Stimulated activated naive CD8-positive, alpha-beta T cell treated with anti-CD3 and anti-CD28 coated beads, Interleukin-15, amount 100 ng/mL, for 72 hours (primary cell): ENCODE data around the gene C10orf105.

Source experiments
- ATAC-seq: fragments of 150-1000 bp; cut with Tn5 transposase; 2 replicates; pipeline ENCODE4 v1.10.0; 2021; ENCODE audit warnings: mild to moderate bottlenecking, moderate library complexity
- DNase-seq, 2 donors: peaks; one replicate each; pipeline ENCODE4 v3.0.0; 2021 to 2022
- H3K27ac Mint-ChIP-seq, 2 donors: one replicate each; pipeline ENCODE4 v1.8.0; 2022; ENCODE audit warnings: mild to moderate bottlenecking in 2 of 2, mixed read lengths in 2 of 2, moderate library complexity in 2 of 2
- H3K27me3 Mint-ChIP-seq: one replicate; pipeline ENCODE4 v1.8.0; 2022; ENCODE audit warnings: mixed read lengths
- H3K4me1 Mint-ChIP-seq: one replicate; pipeline ENCODE4 v1.8.0; 2022; ENCODE audit warnings: mild to moderate bottlenecking, mixed read lengths
- H3K4me3 Mint-ChIP-seq, 2 donors: one replicate each; pipeline ENCODE4 v1.8.0; 2022; ENCODE audit warnings: mild to moderate bottlenecking in 2 of 2, mixed read lengths in 2 of 2, moderate library complexity in 1 of 2
- H3K9me3 Mint-ChIP-seq, 2 donors: one replicate each; pipeline ENCODE4 v1.8.0; 2022; ENCODE audit warnings: mixed read lengths in 2 of 2

Gene C10orf105

GRCh38 chr10:71744897-71745663, 25.5 kb upstream of the C10orf105 start:
- H3K27ac Mint-ChIP-seq = no peak overlapping the region
- H3K9me3 Mint-ChIP-seq = peaks cover 5 to 21% of the 10 kb centered on the region in 2 donors
- H3K4me3 Mint-ChIP-seq = no peak overlapping the region
- DNase-seq (no peak), ATAC-seq (no peak)
- H3K4me1 Mint-ChIP-seq = peaks cover 100% of the 10 kb centered on the region
- H3K27me3 Mint-ChIP-seq = no peaks in the 10 kb centered on the region

GRCh38 chr10:71743866-71744265, 24.3 kb upstream of the C10orf105 start:
- DNase-seq (no peak), ATAC-seq (no peak)
- Mint-ChIP-seq H3K4me1 (peaks cover 100% of the 10 kb centered on the region), H3K27me3 (no peaks in the 10 kb centered on the region), H3K9me3 (peaks cover 5 to 21% of the 10 kb centered on the region in 2 donors), H3K27ac (no peak overlapping the region), H3K4me3 (no peak overlapping the region)

GRCh38 chr10:71743089-71743838, 23.7 kb upstream of the C10orf105 start:
- ATAC-seq (no peak), DNase-seq (no peak)
- Mint-ChIP-seq H3K27me3 (no peaks in the 10 kb centered on the region), H3K9me3 (peaks cover 5 to 21% of the 10 kb centered on the region in 2 donors), H3K4me3 (no peak overlapping the region), H3K4me1 (peaks cover 100% of the 10 kb centered on the region), H3K27ac (peak overlapping the region in 1 of 2 donors; percentile 26)

GRCh38 chr10:71742301-71743088, 22.9 kb upstream of the C10orf105 start:
- Mint-ChIP-seq H3K9me3 (peaks cover 5 to 21% of the 10 kb centered on the region in 2 donors), H3K4me3 (peak overlapping the region; percentile 44 to 53), H3K27me3 (no peaks in the 10 kb centered on the region), H3K27ac (peak overlapping the region; percentile 89 to 94), H3K4me1 (peaks cover 100% of the 10 kb centered on the region)
- DNase-seq = no peak
- ATAC-seq = peak; percentile 2

- DNase-seq (no peak), ATAC-seq (no peak)
- Mint-ChIP-seq H3K9me3 (peaks cover 5 to 21% of the 10 kb centered on the region in 2 donors), H3K27ac (peak overlapping the region; percentile 75 to 94), H3K27me3 (no peaks in the 10 kb centered on the region), H3K4me1 (peaks cover 100% of the 10 kb centered on the region), H3K4me3 (peak overlapping the region in 1 of 2 donors; percentile 53)
Observed at GRCh38 chr10:71741671-71742070, 22.1 kb upstream of the C10orf105 start.

GRCh38 chr10:71741029-71741428, 21.5 kb upstream of the C10orf105 start:
- Mint-ChIP-seq H3K9me3 (peaks cover 5 to 21% of the 10 kb centered on the region in 2 donors), H3K27ac (peak overlapping the region; percentile 49 to 75), H3K27me3 (no peaks in the 10 kb centered on the region), H3K4me3 (peak overlapping the region; percentile 38 to 51), H3K4me1 (peaks cover 100% of the 10 kb centered on the region)
- no peak for DNase-seq
- no peak for ATAC-seq

- H3K9me3 Mint-ChIP-seq = peaks cover 5 to 21% of the 10 kb centered on the region in 2 donors
- no peaks in the 10 kb centered on the region for H3K27me3 Mint-ChIP-seq
- H3K27ac Mint-ChIP-seq = no peak overlapping the region
- H3K4me1 Mint-ChIP-seq = peaks cover 100% of the 10 kb centered on the region
- DNase-seq (no peak), ATAC-seq (no peak)
- H3K4me3 Mint-ChIP-seq = peak overlapping the region in 1 of 2 donors; percentile 16
Observed at GRCh38 chr10:71740069-71740653, 20.6 kb upstream of the C10orf105 start.

- Mint-ChIP-seq H3K9me3 (peaks cover 5 to 21% of the 10 kb centered on the region in 2 donors), H3K4me3 (no peak overlapping the region)
- DNase-seq = no peak
Observed at GRCh38 chr10:71739358-71739900, 19.9 kb upstream of the C10orf105 start.

GRCh38 chr10:71737834-71738197, 18.2 kb upstream of the C10orf105 start:
- no peak for DNase-seq
- peak overlapping the region; percentile 47 to 62 for H3K4me3 Mint-ChIP-seq
- H3K4me1 Mint-ChIP-seq = peaks cover 99% of the 10 kb centered on the region
- no peaks in the 10 kb centered on the region for H3K27me3 Mint-ChIP-seq
- H3K27ac Mint-ChIP-seq = peak overlapping the region; percentile 81 to 92
- ATAC-seq = no peak
- H3K9me3 Mint-ChIP-seq = peaks cover 5 to 15% of the 10 kb centered on the region in 2 donors

More at GRCh38 chr10:71739358-71739900, 19.9 kb upstream of the C10orf105 start:
- H3K4me1 Mint-ChIP-seq = peaks cover 100% of the 10 kb centered on the region
- H3K27ac Mint-ChIP-seq = peak overlapping the region in 1 of 2 donors; percentile 20
- H3K27me3 Mint-ChIP-seq = no peaks in the 10 kb centered on the region
- ATAC-seq = no peak

- Mint-ChIP-seq H3K27ac (peak overlapping the region; percentile 97 to 98), H3K9me3 (peaks cover 1 to 9% of the 10 kb centered on the region in 2 donors), H3K4me3 (peak overlapping the region; percentile 71 to 81), H3K4me1 (peaks cover 99% of the 10 kb centered on the region), H3K27me3 (no peaks in the 10 kb centered on the region)
- peak; percentile 14 for ATAC-seq
- no peak for DNase-seq
Observed at GRCh38 chr10:71737001-71737833, 17.6 kb upstream of the C10orf105 start.

- DNase-seq (no peak), ATAC-seq (peak; percentile 10)
- Mint-ChIP-seq H3K27me3 (no peaks in the 10 kb centered on the region), H3K9me3 (peaks cover 0 to 2% of the 10 kb centered on the region in 2 donors), H3K27ac (peak overlapping the region; percentile 97 to 98), H3K4me3 (peak overlapping the region; percentile 71 to 81), H3K4me1 (peaks cover 99% of the 10 kb centered on the region)
Observed at GRCh38 chr10:71736570-71736952, 17.0 kb upstream of the C10orf105 start.

- Mint-ChIP-seq H3K27ac (peak overlapping the region; percentile 97 to 98), H3K27me3 (no peaks in the 10 kb centered on the region), H3K4me3 (peak overlapping the region; percentile 71 to 81), H3K4me1 (peaks cover 99% of the 10 kb centered on the region), H3K9me3 (no peaks in the 10 kb centered on the region)
- peak; percentile 54 to 70 for DNase-seq
- peak; percentile 83 for ATAC-seq
Observed at GRCh38 chr10:71735709-71736569, 16.4 kb upstream of the C10orf105 start.

GRCh38 chr10:71734797-71735196, 15.2 kb upstream of the C10orf105 start:
- peak overlapping the region; percentile 71 to 81 for H3K4me3 Mint-ChIP-seq
- no peak for DNase-seq
- peaks cover 99% of the 10 kb centered on the region for H3K4me1 Mint-ChIP-seq
- no peak for ATAC-seq
- H3K27ac Mint-ChIP-seq = peak overlapping the region; percentile 97 to 98
- no peaks in the 10 kb centered on the region for H3K9me3 Mint-ChIP-seq
- H3K27me3 Mint-ChIP-seq = no peaks in the 10 kb centered on the region
